ENCODE data around the gene ZFYVE21.

The ZFYVE21 gene

DNA sequence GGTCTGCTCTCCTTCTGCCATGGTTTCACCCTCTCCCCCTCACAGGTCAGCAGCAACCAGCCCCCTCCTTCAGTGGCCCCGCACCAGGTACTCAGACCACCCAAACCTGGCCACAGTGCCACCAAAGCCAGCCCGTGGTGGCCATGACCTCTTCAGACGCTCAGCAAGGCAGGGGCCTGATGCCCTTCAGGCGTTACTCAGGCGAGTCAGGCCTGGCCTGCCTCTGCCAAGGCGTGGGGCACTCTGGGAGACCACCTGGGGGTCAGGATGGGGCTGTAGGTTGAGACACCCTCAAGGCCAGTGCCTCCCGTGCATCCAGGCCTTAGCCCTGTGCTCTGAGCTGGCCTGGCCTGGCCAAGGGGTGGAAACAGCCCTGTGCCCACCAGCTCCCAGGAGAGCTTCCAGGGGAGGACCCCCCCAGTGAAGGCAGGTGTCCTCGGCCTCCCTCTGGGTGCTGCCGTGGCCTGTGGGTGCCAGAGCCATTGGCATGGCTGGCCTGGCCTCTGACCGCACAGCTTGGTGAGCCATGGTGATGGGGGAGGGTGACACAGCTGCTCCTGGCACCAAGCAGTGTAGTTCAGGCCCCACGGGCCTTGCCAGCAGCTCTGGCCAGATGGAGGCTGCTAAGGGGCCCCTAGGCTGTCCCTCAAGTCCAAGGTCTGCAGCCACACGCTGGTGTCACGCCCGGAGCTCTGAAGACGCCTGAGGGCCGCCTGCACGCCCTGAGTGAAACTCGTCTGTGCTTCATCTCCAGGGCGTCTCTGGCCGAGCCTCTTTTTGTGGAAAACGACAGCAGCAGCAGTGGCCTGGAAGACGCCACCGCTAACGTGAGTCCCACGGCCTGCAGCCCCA, 15.5 kb upstream of the ZFYVE21 start:
- Histone ChIP-seq H3K36me3 (ENCODE audit: control insufficient read depth in 4 of 4, insufficient read depth in 4 of 4, low read length in 3 of 4) (peaks cover 4 to 91% (median 34%) of the 10 kb centered on the region in 4 experiments), H3K4me3 (ENCODE audit: control insufficient read depth in 1 of 7, extremely low read depth in 1 of 7, insufficient read depth in 4 of 7, low read depth in 2 of 7, low read length in 6 of 7) (no peak overlapping the region), H3K9me3 (ENCODE audit: control extremely low read depth in 1 of 5, control insufficient read depth in 4 of 5, insufficient read depth in 2 of 5, low read depth in 1 of 5, low read length in 4 of 5) (no peaks in the 10 kb centered on the region), H3K27ac (ENCODE audit: insufficient read depth in 1 of 2, low read depth in 1 of 2, low read length in 2 of 2, poor library complexity in 1 of 2, severe bottlenecking in 2 of 2) (no peak overlapping the region), H3K4me1 (ENCODE audit: control extremely low read depth in 1 of 4, control insufficient read depth in 4 of 4, insufficient read depth in 4 of 4, low read length in 3 of 4) (peaks cover 0 to 60% (median 27%) of the 10 kb centered on the region in 4 experiments), H3K27me3 (replicated peaks in 2 of 5; ENCODE audit: control insufficient read depth in 4 of 5, insufficient read depth in 5 of 5, low read length in 4 of 5) (no peaks in the 10 kb centered on the region)
- WGBS (ENCODE audit: insufficient coverage), result 93% methylated on average over 22 of the region's 25 CpGs
- ChIA-PET POLR2A (no interaction called here), CTCF (no interaction called here)
- DNase-seq, result no peak

DNA sequence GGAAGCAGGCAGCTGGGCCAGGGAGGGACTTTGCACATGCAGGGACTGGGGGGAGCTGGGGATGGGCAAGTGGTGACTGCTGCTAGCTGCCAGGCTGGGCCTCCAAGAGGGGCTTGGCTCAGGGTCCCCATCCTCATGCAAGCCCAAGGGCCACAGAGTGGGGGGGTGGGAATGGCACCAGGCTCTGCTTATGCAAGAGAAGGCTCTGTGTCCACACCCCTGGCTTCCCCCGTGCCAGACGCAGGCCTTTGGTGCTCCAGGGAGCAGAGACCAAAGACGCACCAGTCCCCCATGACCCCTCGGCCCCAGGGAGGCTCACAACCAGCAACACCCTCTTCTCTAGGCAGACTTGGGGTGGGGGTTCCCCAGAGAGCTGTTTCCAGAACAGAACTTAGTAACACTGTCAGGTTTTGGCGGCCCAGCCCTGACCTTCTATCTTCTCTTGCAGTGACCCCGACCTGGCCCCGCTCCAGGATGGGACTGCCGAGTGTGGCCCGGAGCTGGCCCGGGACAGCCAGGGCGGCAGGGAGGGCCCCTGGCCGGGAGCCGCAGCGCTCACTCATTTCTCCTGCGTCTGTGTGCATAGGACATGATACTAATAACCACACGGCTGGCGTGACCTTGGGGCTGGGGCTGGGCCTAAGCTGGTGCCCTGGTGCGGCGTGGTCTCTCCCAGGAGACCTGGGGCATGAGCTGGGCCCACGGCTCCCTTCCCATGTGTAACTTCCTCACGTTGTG, 14.7 kb upstream of the ZFYVE21 start:
- ChIA-PET POLR2A (no interaction called here), CTCF (no interaction called here)
- 87% methylated on average over 18 of the region's 21 CpGs for WGBS (ENCODE audit: insufficient coverage)
- Histone ChIP-seq H3K36me3 (ENCODE audit: control insufficient read depth in 4 of 4, insufficient read depth in 4 of 4, low read length in 3 of 4) (peaks cover 4 to 93% (median 35%) of the 10 kb centered on the region in 4 experiments), H3K4me3 (ENCODE audit: control insufficient read depth in 1 of 7, extremely low read depth in 1 of 7, insufficient read depth in 4 of 7, low read depth in 2 of 7, low read length in 6 of 7) (no peak overlapping the region), H3K27ac (ENCODE audit: insufficient read depth in 1 of 2, low read depth in 1 of 2, low read length in 2 of 2, poor library complexity in 1 of 2, severe bottlenecking in 2 of 2) (no peak overlapping the region), H3K4me1 (ENCODE audit: control extremely low read depth in 1 of 4, control insufficient read depth in 4 of 4, insufficient read depth in 4 of 4, low read length in 3 of 4) (peaks cover 0 to 61% (median 30%) of the 10 kb centered on the region in 4 experiments), H3K27me3 (replicated peaks in 2 of 5; ENCODE audit: control insufficient read depth in 4 of 5, insufficient read depth in 5 of 5, low read length in 4 of 5) (no peaks in the 10 kb centered on the region), H3K9me3 (ENCODE audit: control extremely low read depth in 1 of 5, control insufficient read depth in 4 of 5, insufficient read depth in 2 of 5, low read depth in 1 of 5, low read length in 4 of 5) (no peaks in the 10 kb centered on the region)
- no peak for DNase-seq

DNA sequence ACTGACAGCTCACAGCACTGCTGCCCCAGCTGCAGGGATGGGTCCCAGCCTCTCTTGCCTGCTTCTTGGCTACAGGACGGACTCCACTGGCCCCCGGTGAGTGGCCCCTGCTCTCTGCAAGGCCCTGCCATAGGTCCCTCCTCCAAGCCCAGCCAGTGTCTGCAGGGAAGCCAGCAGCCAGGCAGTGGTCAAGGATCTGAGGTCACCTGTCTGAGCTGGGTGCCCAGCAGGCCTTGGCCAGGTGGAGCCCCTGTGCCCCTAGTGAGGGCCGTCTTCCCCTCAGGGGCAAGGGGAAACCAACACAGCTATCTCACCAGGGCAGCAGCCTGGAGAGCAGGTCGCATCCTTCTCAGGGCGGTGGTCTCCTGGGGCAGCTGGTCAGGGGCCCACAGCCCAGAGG, 13.5 kb upstream of the ZFYVE21 start:
- H3K27ac ChIP-seq (ENCODE audit: insufficient read depth in 1 of 2, low read depth in 1 of 2, low read length in 2 of 2, poor library complexity in 1 of 2, severe bottlenecking in 2 of 2), result no peak overlapping the region
- no peak for DNase-seq
- ChIA-PET POLR2A (no interaction called here), CTCF (interaction anchor here (1.0 to 1.6 kb wide), 2 partner anchors 14 to 34 kb away, joined by 3 to 4 read pairs; no protein-coding TSS in a partner anchor)
- no peaks in the 10 kb centered on the region for H3K9me3 ChIP-seq (ENCODE audit: control extremely low read depth in 1 of 5, control insufficient read depth in 4 of 5, insufficient read depth in 2 of 5, low read depth in 1 of 5, low read length in 4 of 5)
- 100% methylated on average over 3 of the region's 5 CpGs for WGBS (ENCODE audit: insufficient coverage)
- H3K4me3 ChIP-seq (ENCODE audit: control insufficient read depth in 1 of 7, extremely low read depth in 1 of 7, insufficient read depth in 4 of 7, low read depth in 2 of 7, low read length in 6 of 7), result no peak overlapping the region
- no peaks in the 10 kb centered on the region for H3K27me3 ChIP-seq (replicated peaks in 2 of 5; ENCODE audit: control insufficient read depth in 4 of 5, insufficient read depth in 5 of 5, low read length in 4 of 5)
- H3K36me3 ChIP-seq (ENCODE audit: control insufficient read depth in 4 of 4, insufficient read depth in 4 of 4, low read length in 3 of 4), result peaks cover 4 to 94% (median 40%) of the 10 kb centered on the region in 4 experiments
- H3K4me1 ChIP-seq (ENCODE audit: control extremely low read depth in 1 of 4, control insufficient read depth in 4 of 4, insufficient read depth in 4 of 4, low read length in 3 of 4), result peaks cover 0 to 53% (median 26%) of the 10 kb centered on the region in 4 experiments

- no peak overlapping the region for H3K27ac ChIP-seq (ENCODE audit: insufficient read depth in 1 of 2, low read depth in 1 of 2, low read length in 2 of 2, poor library complexity in 1 of 2, severe bottlenecking in 2 of 2)
- no peak overlapping the region for H3K4me3 ChIP-seq (ENCODE audit: control insufficient read depth in 1 of 7, extremely low read depth in 1 of 7, insufficient read depth in 4 of 7, low read depth in 2 of 7, low read length in 6 of 7)
- ChIA-PET POLR2A (no interaction called here), CTCF (interaction anchor here (1.0 to 1.6 kb wide), 2 partner anchors 14 to 35 kb away, joined by 3 to 4 read pairs; no protein-coding TSS in a partner anchor)
- H3K36me3 ChIP-seq (ENCODE audit: control insufficient read depth in 4 of 4, insufficient read depth in 4 of 4, low read length in 3 of 4), result peaks cover 3 to 94% (median 42%) of the 10 kb centered on the region in 4 experiments
- no peak for DNase-seq
- H3K27me3 ChIP-seq (replicated peaks in 2 of 5; ENCODE audit: control insufficient read depth in 4 of 5, insufficient read depth in 5 of 5, low read length in 4 of 5), result no peaks in the 10 kb centered on the region
- H3K9me3 ChIP-seq (ENCODE audit: control extremely low read depth in 1 of 5, control insufficient read depth in 4 of 5, insufficient read depth in 2 of 5, low read depth in 1 of 5, low read length in 4 of 5), result no peaks in the 10 kb centered on the region
- 97% methylated on average over 29 of the region's 29 CpGs for WGBS (ENCODE audit: insufficient coverage)
- H3K4me1 ChIP-seq (ENCODE audit: control extremely low read depth in 1 of 4, control insufficient read depth in 4 of 4, insufficient read depth in 4 of 4, low read length in 3 of 4), result peaks cover 0 to 46% (median 24%) of the 10 kb centered on the region in 4 experiments
Observed at GRCh38 chr14:103702497-103703432, 12.8 kb upstream of the ZFYVE21 start.

- peak overlapping the region in 2 of 7 experiments; percentile 8 to 26 for H3K4me3 ChIP-seq (ENCODE audit: control insufficient read depth in 1 of 7, extremely low read depth in 1 of 7, insufficient read depth in 4 of 7, low read depth in 2 of 7, low read length in 6 of 7)
- DNase-seq, result peak in 2 of 3 donors; percentile 50 to 63
- H3K4me1 ChIP-seq (ENCODE audit: control extremely low read depth in 1 of 4, control insufficient read depth in 4 of 4, insufficient read depth in 4 of 4, low read length in 3 of 4), result peaks cover 0 to 37% (median 20%) of the 10 kb centered on the region in 4 experiments
- no peaks in the 10 kb centered on the region for H3K27me3 ChIP-seq (replicated peaks in 2 of 5; ENCODE audit: control insufficient read depth in 4 of 5, insufficient read depth in 5 of 5, low read length in 4 of 5)
- POLR2A ChIA-PET, result no interaction called here
- H3K9me3 ChIP-seq (ENCODE audit: control extremely low read depth in 1 of 5, control insufficient read depth in 4 of 5, insufficient read depth in 2 of 5, low read depth in 1 of 5, low read length in 4 of 5), result no peaks in the 10 kb centered on the region
- peaks cover 5 to 94% (median 42%) of the 10 kb centered on the region in 4 experiments for H3K36me3 ChIP-seq (ENCODE audit: control insufficient read depth in 4 of 4, insufficient read depth in 4 of 4, low read length in 3 of 4)
- H3K27ac ChIP-seq (ENCODE audit: insufficient read depth in 1 of 2, low read depth in 1 of 2, low read length in 2 of 2, poor library complexity in 1 of 2, severe bottlenecking in 2 of 2), result no peak overlapping the region
- 72% methylated on average over 11 of the region's 24 CpGs for WGBS (ENCODE audit: insufficient coverage)
- CTCF ChIA-PET, result interaction anchor here (1.6 to 1.8 kb wide), 2 partner anchors 8 to 15 kb away, joined by 4 read pairs; no protein-coding TSS in a partner anchor
Observed at GRCh38 chr14:103703433-103704385, 11.9 kb upstream of the ZFYVE21 start.

- Histone ChIP-seq H3K36me3 (ENCODE audit: control insufficient read depth in 4 of 4, insufficient read depth in 4 of 4, low read length in 3 of 4) (peaks cover 5 to 94% (median 46%) of the 10 kb centered on the region in 4 experiments), H3K4me3 (ENCODE audit: control insufficient read depth in 1 of 7, extremely low read depth in 1 of 7, insufficient read depth in 4 of 7, low read depth in 2 of 7, low read length in 6 of 7) (peak overlapping the region in 3 of 7 experiments; percentile 20 to 43 (median 24)), H3K27me3 (replicated peaks in 2 of 5; ENCODE audit: control insufficient read depth in 4 of 5, insufficient read depth in 5 of 5, low read length in 4 of 5) (no peaks in the 10 kb centered on the region), H3K4me1 (ENCODE audit: control extremely low read depth in 1 of 4, control insufficient read depth in 4 of 4, insufficient read depth in 4 of 4, low read length in 3 of 4) (peaks cover 0 to 32% (median 18%) of the 10 kb centered on the region in 4 experiments), H3K27ac (ENCODE audit: insufficient read depth in 1 of 2, low read depth in 1 of 2, low read length in 2 of 2, poor library complexity in 1 of 2, severe bottlenecking in 2 of 2) (no peak overlapping the region), H3K9me3 (ENCODE audit: control extremely low read depth in 1 of 5, control insufficient read depth in 4 of 5, insufficient read depth in 2 of 5, low read depth in 1 of 5, low read length in 4 of 5) (no peaks in the 10 kb centered on the region)
- ChIA-PET POLR2A (interaction anchor here (0.6 kb wide), 1 partner anchor 160 kb away, joined by 4 read pairs; no protein-coding TSS in a partner anchor), CTCF (interaction anchor here (1.0 to 1.8 kb wide), 2 partner anchors 9 to 10 kb away, joined by 4 read pairs; no protein-coding TSS in a partner anchor)
- no peak for DNase-seq
- WGBS (ENCODE audit: insufficient coverage), result 26% methylated on average over 12 of the region's 13 CpGs
Observed at GRCh38 chr14:103704708-103705107, 10.9 kb upstream of the ZFYVE21 start.
